ENCODE results near the gene PEX7.

DNA sequence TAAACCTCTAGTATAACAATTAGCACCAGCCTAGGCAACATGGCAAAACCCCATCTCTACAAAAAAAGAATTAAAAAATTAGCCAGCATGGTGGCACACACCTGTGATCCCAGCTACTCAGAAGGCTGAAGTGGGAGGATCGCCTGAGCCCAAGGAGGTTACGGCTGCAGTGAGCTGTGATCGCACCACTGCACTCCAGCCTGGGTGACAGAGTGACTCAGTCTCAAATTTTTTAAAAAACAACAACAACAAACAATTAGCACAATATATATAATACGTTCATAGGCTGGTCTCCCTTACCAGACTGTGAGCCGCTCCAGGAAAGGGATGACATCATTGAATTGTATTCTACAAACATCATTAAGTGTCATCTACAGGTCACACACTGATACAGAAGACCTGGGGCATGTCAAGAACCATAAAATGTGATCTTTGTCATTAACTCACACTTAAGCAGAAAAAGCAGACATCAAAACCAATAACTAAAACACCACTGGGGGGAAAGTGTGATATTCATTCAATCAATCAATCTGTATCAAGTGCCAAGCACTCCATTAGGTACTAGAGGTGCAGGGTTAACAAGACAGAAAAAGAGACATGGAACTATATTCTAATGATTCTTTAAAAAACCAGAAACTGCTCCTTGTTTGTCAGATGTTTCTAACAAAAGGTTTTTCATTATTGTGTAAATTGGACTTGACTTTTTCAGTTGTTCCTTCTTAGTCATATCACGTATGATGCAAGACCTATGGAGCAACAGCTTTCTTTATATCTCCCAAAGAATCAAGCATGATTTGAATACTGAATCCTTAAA is 48.0 kb upstream of the PEX7 start:
- no peak for TF ChIP-seq POLR2A (IDR thresholded peaks at IDR 0.05)
- TF ChIP-seq, protein P1, sequence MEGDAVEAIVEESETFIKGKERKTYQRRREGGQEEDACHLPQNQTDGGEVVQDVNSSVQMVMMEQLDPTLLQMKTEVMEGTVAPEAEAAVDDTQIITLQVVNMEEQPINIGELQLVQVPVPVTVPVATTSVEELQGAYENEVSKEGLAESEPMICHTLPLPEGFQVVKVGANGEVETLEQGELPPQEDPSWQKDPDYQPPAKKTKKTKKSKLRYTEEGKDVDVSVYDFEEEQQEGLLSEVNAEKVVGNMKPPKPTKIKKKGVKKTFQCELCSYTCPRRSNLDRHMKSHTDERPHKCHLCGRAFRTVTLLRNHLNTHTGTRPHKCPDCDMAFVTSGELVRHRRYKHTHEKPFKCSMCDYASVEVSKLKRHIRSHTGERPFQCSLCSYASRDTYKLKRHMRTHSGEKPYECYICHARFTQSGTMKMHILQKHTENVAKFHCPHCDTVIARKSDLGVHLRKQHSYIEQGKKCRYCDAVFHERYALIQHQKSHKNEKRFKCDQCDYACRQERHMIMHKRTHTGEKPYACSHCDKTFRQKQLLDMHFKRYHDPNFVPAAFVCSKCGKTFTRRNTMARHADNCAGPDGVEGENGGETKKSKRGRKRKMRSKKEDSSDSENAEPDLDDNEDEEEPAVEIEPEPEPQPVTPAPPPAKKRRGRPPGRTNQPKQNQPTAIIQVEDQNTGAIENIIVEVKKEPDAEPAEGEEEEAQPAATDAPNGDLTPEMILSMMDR (IDR thresholded peaks at IDR 0.05) = no peak
